GM19193 (cell line): ENCODE data around the gene G6PD.

ENCODE experiments used
- POLR2A ChIP-seq: IDR thresholded peaks from 4 replicates; pipeline ENCODE4 v1.6.1; 2011; ENCODE audit not compliant: insufficient read depth, insufficient read length; ENCODE audit errors: extremely low read depth

The G6PD gene

GRCh38 chrX:154540897-154541535, 5.6 kb downstream of the G6PD start:
- TF ChIP-seq POLR2A = no peak

- TF ChIP-seq POLR2A = no peak
Measured at GRCh38 chrX:154539077-154539476, 7.6 kb downstream of the G6PD start.

DNA sequence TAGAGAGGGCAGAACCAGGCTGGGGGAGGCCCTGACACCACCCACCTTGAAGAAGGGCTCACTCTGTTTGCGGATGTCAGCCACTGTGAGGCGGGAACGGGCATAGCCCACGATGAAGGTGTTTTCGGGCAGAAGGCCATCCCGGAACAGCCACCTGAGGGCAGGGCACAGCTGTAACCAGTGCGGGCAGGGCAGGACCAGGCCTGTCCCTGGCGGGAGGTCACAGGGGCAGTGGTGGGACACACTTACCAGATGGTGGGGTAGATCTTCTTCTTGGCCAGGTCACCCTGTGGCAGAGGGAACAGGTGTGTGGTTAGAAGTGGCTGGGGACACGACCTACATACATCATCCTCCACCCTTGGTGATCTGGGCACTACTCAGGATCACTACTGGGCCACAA, 10.8 kb downstream of the G6PD start:
- TF ChIP-seq POLR2A = no peak

DNA sequence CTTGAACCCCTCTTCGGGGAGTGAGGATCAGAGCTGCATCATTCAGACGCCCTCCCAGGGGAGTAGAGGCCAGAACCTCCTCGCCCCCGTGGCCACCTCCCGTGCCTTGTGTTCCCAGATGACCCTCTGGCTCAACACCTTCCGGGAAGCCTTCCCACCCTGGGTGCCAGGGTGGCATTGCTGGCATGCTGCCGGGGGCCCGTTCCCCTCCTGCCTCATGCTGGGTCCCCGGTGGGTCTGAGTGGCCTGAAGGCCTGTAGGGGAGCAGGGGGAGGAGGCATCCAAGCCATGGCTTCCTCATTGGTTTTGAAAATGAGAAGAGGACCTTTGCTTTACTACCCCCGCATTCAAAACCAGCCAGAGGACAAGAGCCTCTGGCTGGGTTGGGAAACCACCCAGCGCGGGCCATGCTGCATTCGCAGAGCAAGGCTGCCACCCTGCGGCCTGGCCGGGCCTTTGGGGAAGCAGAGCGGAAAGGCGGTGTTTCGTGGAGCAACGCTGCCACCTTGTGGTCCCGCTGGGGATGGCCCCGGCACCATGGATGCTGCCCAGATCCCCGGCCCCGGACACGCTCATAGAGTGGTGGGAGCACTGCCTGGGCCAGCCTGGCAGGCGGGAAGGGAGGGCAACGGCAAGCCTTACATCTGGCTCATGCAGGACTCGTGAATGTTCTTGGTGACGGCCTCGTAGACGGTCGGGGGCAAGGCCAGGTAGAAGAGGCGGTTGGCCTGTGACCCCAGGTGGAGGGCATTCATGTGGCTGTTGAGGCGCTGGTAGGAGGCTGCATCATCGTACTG, 11.9 kb downstream of the G6PD start:
- TF ChIP-seq POLR2A = no peak

DNA sequence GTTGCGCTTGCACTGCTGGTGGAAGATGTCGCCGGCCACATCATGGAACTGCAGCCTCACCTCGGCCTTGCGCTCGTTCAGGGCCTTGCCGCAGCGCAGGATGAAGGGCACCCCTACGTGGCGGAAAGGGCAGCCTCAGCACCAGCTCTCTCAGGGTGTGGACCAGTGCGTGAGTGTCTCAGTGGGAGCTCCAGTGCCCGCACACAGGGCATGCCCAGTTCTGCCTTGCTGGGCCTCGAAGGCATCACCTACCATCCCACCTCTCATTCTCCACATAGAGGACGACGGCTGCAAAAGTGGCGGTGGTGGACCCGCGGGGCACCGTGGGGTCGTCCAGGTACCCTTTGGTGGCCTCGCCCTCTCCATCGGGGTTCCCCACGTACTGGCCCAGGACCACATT, 14.0 kb downstream of the G6PD start:
- no peak for TF ChIP-seq POLR2A

- no peak for TF ChIP-seq POLR2A
Measured at GRCh38 chrX:154531626-154532025, 15.0 kb downstream of the G6PD start.

DNA sequence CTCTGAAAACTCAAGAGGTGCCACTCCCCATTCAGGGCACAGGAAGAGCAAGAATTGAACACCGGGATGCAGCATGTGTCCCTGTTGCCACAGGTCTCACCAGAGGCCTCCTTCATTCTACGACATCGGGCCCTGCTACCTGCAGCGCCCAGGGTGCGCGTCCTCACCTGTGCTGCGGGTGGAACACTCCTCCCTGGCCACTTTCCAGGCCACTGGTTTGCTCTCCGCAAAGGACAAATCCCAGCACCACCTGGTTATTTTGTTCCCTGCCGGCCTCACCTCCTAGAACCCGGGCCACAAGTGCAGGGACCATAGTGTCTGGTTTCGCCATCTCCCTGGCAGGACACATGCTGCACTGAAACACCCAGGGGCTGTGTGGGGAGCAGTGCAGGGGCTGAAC, 16.4 kb downstream of the G6PD start:
- no peak for TF ChIP-seq POLR2A

GRCh38 chrX:154529206-154529612, 17.4 kb downstream of the G6PD start:
- no peak for TF ChIP-seq POLR2A

DNA sequence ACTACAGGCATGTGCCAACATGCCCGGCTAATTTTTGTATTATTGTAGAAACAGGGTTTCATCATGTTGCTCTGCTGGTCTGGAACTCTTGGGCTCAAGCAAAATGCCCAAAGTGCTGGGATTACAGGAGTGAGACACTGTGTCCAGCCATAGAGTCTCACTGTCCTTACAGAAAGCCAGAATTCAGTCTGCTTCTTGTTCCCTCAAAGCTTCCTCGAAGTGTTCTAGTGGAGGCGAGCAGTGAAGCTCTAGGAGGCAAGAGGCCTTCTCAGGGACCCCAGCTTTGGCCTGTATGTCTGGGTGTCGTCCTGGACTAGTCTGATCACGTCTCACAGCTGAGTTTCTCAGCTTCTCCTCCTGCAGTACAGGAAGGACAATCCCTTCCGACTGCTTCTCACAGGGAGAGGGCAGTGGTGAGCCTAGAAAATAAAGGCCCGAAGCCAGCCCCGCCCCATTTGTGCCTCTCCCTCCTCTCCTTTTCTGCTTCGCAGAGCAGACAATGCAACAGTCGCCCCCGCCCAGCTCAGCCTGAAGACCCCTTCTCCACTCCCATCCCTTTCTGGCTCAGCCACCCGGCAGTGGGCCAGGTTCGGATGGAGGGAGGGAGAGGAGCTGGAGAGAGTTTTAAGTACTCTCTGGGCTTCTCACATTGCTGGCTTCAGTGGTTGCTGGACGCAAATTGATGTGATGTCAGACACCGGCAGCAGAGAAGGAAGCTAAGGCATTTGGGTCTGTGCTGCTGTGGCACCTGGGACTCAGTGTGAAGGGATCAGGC, 19.6 kb downstream of the G6PD start:
- no peak for TF ChIP-seq POLR2A

DNA sequence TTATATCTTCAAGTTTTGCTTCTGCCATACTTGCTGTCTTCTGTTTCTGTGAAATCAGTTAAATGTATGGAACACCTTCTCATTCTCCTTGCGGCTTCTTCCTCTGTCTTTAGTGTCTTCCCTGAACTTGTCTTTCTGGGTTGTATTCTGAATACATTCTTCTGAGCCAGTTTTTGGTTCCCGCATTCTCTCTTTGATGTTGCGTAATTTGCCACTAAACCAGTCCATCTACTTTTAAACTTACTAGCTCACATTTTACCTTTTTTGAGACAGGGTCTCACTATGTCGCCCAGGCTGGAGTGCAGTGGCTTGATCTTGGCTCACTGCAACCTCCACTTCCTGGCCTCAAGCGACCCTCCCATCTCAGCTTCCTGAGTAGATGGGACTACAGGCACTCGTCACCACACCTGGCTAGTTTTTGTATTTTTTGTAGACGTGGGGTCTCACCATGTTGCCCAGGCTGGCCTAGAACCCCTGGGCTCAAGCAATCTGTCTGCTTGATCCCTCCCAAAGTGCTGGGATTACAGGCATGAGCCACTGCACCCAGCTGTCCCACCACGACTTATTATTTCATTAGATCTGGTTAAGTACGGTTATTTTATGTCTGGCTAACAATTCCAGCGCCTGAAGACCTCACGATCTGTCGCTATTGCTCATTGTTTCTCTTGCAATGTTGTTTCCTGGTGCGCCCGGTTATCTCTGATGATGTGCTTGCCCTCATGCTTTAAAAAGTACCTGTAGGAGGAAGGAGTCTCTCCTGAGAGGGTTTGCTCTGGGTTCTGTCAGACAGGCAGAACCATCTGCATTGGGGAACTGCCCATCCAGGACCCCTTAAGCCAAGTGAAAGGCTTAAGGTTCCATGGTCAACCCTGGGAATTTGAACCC, 20.8 kb downstream of the G6PD start:
- TF ChIP-seq POLR2A = no peak

DNA sequence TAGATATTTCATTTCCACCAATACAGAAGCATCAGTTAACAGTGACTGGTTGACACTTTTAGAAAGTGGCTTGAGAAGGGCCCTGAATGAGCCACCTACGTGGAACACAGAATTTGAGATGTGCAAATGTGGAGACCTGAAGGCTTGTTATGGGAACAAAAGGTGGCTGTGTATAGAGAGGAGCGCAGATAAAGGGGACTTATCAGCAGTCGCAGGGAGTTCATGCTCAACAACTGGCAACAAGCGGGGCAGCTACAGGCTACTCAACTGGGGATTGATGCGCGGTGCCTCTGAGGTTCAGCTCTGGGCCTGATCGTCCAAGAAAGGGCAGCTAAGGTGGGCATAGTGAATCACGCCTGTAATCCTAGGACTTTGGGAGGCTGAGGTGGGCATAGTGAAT, 27.3 kb downstream of the G6PD start:
- no peak for TF ChIP-seq POLR2A

DNA sequence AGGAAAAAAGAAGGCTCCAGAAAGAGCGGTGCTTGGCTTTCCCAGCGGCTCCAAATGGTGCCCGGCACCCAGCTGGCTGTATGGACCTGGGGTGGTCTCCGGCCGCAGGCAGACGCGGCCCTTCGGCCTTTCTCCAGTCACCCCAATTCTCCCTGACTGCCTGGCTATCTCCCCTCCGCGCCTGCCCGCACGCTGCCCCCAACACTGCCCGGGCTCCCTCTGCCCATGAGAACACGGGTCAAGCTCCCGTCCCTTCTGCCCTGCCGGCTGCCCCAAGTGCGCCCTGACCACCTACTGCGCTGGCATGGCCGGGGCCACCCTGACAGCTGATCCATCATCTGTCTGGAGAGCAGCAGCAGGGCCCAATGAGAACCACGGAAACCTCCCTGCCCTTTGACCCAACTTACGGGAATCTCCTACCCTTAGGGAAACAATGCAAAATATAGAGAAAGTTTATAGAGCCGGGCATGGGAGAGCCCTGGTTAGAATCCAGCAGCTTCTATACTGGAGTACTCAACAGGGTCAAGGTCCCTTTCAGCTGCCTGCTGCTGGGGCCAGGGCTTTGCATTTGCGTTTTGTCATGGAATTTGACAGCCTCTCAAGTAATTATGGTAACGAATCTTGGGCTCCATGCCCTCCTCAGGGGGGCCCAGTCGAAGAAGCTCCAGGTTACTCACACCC, 29.4 kb downstream of the G6PD start:
- TF ChIP-seq POLR2A = no peak

DNA sequence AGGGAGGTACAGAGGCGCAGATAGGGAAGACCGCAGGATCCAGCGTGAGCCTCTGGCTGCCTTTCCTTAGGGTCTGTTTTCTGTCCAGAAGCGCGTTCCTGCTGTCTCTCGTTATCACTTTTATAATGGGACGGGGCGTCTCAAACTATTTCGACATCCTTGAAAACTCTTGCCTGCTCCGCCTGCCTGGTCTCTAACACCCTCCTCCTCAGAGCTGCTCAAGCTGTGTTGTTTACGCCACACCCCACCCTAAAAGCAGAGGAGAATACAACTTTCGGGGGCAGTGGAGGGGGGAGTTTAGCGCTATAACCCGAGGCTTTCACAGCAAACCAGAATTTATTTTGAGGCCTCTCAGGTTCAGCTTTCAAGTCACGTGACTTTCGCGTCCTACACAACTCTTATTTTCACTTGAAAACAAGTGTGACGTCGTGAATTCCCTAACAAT, 30.0 kb downstream of the G6PD start:
- TF ChIP-seq POLR2A = no peak
